ENCODE data around the gene TSPAN7.

Gene TSPAN7

GRCh38 chrX:38660395-38661102 is 99.2 kb downstream of the TSPAN7 start:
- TF ChIP-seq CTCF (IDR thresholded peaks at IDR 0.05; ENCODE audit: insufficient read depth, low read depth, low read length, missing control alignments) = no peak
- DNase-seq (ENCODE audit: low read depth) = no peak
- H3K4me3 ChIP-seq (ENCODE audit: low read depth, low read length) = no peak overlapping the region

- DNase-seq (ENCODE audit: low read depth) = no peak
- H3K4me3 ChIP-seq (ENCODE audit: low read depth, low read length) = no peak overlapping the region
- TF ChIP-seq CTCF (IDR thresholded peaks at IDR 0.05; ENCODE audit: insufficient read depth, low read depth, low read length, missing control alignments) = no peak
Measured at GRCh38 chrX:38661103-38661441, 99.7 kb downstream of the TSPAN7 start.

- no peak overlapping the region for H3K4me3 ChIP-seq (ENCODE audit: low read depth, low read length)
- TF ChIP-seq CTCF (IDR thresholded peaks at IDR 0.05; ENCODE audit: insufficient read depth, low read depth, low read length, missing control alignments) = no peak
- DNase-seq (ENCODE audit: low read depth) = peak; percentile 57
Measured at GRCh38 chrX:38661561-38661960, 100.2 kb downstream of the TSPAN7 start.

- H3K4me3 ChIP-seq (ENCODE audit: low read depth, low read length) = no peak overlapping the region
- TF ChIP-seq CTCF (IDR thresholded peaks at IDR 0.05; ENCODE audit: insufficient read depth, low read depth, low read length, missing control alignments) = no peak
Measured at GRCh38 chrX:38662640-38663039, 101.3 kb downstream of the TSPAN7 start.

GRCh38 chrX:38664285-38664684 is 102.9 kb downstream of the TSPAN7 start:
- TF ChIP-seq CTCF (IDR thresholded peaks at IDR 0.05; ENCODE audit: insufficient read depth, low read depth, low read length, missing control alignments) = peak; percentile 32
- DNase-seq (ENCODE audit: low read depth) = peak; percentile 32

More at GRCh38 chrX:38662640-38663039, 101.3 kb downstream of the TSPAN7 start:
- DNase-seq (ENCODE audit: low read depth) = no peak

GRCh38 chrX:38666909-38667308 is 105.6 kb downstream of the TSPAN7 start:
- no peak for DNase-seq (ENCODE audit: low read depth)
- no peak overlapping the region for H3K4me3 ChIP-seq (ENCODE audit: low read depth, low read length)
- TF ChIP-seq CTCF (IDR thresholded peaks at IDR 0.05; ENCODE audit: insufficient read depth, low read depth, low read length, missing control alignments) = no peak

More at GRCh38 chrX:38664285-38664684, 102.9 kb downstream of the TSPAN7 start:
- H3K4me3 ChIP-seq (ENCODE audit: low read depth, low read length) = no peak overlapping the region

GRCh38 chrX:38668771-38669170 is 107.4 kb downstream of the TSPAN7 start:
- no peak for DNase-seq (ENCODE audit: low read depth)
- no peak for TF ChIP-seq CTCF (IDR thresholded peaks at IDR 0.05; ENCODE audit: insufficient read depth, low read depth, low read length, missing control alignments)
- H3K4me3 ChIP-seq (ENCODE audit: low read depth, low read length) = no peak overlapping the region

Measured in GM12865 (cell line).